NOMO-1 treated with DMSO at 0.1 percent for 48 hours (cell line): ENCODE results near the gene TWNK.

Source experiments
- DNase-seq: peaks from one replicate; lab custom pipeline; 2025; ENCODE audit not compliant: unreplicated experiment; lab: John Stamatoyannopoulos, UW

Gene TWNK

DNA sequence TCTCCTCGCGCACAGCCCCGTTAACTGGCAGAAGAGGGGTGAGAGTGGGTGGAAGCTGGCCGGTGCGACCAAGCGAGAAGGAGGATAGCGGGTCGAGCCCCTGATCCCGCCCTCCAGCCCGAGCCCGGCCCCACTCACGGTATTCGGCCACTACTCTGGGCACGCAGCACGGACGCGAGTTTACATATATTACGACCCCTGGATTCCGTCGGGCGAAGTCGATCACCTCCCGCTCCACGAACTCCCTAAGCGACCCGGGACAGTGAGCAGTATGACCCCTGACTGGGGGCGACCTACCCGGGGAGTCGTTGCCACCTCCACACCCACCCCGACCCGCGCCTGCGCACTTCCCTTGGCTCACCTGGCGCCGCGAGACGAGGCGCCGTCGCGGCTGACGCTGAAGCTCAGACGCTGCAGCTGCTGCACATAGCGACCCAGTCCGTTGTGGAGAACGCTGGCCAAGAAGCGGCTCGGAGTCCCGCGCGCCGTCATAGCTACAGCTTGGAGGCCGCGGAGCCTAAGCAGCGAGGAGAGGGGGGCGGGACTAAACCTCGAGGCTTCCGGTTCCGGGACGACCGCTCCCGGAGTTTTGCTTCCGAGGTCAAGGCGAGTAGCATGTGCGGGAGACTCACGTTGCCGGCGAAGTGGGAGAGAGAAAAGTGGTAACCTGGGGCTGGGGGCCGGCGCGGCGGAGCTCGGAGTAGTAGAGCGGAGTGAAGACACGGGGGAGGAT lies at the start of gene TWNK, which contains the start of gene MRPL43:
Gene TWNK (plus strand): TSS at position 592 of the 733 bp plus-strand sequence. CDS start 668 bp downstream, outside the sequence.
Gene MRPL43 (minus strand): TSS at position 546 of the 733 bp plus-strand sequence. CDS start 54 bp downstream, at position 492.
- peak; percentile 71 for DNase-seq

DNA sequence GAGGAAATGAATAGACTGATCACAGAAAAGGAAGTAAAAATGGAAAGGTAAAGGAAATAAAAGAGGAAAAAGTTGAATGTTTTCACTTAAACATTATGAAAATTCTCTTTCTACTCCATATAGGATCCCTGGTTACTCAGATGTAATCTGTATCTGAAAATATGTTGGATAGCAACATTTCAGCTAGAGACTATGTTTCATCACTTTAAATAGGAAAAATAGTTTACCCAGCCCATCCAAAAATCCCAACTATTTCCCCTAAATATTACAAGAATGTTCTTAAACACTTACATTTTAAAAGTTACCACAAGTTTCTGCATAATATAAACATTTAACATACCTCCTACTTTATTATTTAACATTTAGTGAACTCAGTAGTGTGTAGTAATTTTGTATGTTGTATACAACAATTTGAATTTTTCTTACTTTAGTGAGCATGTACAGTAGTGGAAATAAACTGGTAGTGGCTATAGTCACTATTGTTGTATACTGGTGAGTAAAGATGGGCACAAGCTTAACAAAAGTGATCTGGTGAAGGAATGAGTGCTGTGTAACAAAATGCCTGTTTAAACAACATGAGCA lies 47.5 kb upstream of the TWNK start:
- DNase-seq: no peak

DNA sequence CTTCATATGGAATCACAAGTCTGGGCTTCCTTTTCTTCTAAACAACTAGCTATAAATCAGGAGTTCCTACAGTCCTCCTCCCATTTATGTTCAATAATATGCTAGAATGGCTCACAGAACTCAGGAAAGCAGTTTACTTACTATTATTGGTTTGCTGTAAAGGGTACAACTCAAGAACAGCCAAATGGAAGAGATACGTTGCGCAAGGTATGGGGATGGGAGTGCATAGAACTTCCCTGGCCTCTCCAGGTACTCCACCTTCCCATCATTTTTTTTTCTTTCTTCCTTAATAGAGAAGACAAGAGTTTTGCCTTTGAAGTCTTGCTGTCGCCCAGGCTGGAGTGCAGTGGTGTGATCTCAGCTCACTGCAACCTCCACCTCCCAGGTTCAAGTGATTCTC lies 45.1 kb upstream of the TWNK start:
- DNase-seq: no peak

GRCh38 chr10:100943508-100943907 lies 43.8 kb upstream of the TWNK start:
- DNase-seq: no peak

DNA sequence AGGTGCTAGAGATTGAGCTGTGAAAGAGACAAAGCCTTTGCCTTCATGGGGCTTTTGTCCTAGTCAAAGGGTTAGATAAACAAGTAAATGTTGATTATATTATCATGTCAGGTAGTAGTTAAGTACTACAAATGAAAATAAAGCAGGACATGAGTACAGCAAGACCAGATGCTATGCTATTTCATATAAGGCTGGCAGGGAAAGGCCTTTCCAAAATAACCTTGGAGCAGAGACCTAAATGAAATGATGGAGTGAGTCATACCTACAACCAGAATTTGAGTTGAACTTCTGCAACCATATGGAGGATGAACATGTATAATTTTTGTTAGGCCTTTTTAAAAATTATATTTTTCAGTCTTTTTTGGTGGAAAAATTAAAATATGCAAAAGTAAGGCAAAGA lies 41.6 kb upstream of the TWNK start:
- DNase-seq: no peak

DNA sequence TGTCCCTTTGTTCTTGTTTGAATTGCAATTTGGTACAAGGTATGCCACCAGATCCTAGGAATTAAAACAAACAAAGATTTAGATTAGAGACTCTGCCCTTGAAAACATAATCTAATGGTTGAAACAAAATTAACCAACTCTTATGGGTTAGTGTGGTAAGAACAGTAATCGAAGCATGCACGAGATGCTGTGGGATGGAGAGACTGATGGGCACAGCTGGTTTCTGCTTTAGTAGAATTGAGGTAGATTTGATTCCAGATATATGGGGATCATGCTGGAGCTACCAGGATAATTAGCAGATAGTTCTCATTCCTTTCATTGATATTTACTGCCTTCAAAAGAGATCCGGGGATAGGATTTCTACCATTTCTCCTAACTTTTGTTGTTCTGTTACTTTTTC lies 38.4 kb upstream of the TWNK start:
- DNase-seq: no peak

GRCh38 chr10:100960251-100960650 lies 27.1 kb upstream of the TWNK start:
- no peak for DNase-seq

DNA sequence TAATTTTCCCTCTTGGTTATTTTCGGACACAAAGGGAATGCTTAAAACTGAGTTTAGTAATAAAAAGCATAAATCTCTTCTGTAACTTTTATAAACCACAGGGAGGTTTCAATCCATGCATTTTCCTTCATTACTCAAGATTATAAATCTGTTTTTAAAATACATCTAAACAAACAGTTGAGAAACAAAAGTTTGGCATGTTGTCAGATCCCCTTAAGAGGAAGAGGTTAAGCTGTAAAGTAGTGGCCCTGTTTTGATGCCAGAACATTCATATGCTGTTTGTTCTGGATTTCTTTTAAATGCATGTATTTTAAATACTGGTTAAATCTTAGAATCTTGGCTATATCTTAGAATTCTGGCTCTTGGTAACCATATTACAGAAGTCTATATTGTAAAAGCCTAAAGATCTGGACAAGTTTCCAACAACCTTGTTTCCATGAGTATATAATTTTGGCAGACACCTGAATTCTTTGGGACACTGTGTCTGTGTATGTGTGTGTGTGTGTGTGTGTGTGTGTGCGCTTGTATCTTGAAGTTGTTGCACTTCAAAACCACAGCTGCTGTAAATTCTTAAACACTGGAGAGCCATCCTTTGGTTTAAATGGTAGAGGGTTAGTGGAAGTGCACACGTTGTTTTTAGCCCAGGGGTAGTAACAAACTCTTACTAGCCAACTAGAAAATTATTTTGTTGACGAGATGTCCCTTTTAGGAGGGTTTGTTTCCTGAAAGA lies 24.8 kb upstream of the TWNK start:
- no peak for DNase-seq

GRCh38 chr10:100963826-100964225 lies 23.5 kb upstream of the TWNK start:
- DNase-seq: no peak

- DNase-seq: no peak
These were observed 21.5 kb upstream of the TWNK start for GRCh38 chr10:100965820-100966219.

DNA sequence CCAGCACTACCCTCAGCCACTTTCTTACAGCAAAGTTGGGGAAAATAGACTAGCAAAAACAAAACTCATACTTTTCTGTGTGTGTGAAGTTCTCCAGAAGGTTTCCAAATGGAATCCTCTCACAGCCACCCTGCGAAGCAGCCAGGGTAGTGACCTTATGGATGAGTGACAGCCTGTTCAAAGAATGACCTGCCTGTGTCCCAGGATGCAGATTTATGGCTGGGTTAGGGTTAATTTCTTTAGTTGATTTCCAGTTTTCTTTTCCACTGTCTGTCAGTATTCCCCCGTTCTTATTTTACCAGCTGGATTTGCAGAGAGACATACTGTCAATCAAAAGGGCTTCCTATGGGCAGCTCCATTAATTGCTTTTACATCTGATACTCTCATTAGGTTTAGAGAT lies 20.5 kb upstream of the TWNK start:
- DNase-seq: no peak

- no peak for DNase-seq
These were observed 20.0 kb upstream of the TWNK start for GRCh38 chr10:100967332-100967731.

GRCh38 chr10:100968062-100968736 lies 19.1 kb upstream of the TWNK start:
- no peak for DNase-seq

DNA sequence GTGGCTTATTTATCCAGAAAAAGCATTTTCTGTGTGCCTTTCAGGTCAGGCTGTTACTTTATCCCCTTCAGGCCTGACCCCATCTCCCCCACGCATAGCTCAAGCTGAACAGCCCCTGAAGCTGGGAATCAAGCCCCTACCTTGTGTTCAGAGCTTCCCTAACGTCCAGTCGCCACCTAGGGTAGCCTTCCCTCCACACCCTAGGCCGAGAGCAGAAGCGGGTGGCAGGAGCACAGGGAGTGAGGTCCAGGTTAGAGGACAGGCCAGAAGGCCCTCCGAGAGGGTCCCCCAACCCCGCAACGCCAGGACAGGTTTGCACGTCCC lies 18.5 kb upstream of the TWNK start:
- no peak for DNase-seq

DNA sequence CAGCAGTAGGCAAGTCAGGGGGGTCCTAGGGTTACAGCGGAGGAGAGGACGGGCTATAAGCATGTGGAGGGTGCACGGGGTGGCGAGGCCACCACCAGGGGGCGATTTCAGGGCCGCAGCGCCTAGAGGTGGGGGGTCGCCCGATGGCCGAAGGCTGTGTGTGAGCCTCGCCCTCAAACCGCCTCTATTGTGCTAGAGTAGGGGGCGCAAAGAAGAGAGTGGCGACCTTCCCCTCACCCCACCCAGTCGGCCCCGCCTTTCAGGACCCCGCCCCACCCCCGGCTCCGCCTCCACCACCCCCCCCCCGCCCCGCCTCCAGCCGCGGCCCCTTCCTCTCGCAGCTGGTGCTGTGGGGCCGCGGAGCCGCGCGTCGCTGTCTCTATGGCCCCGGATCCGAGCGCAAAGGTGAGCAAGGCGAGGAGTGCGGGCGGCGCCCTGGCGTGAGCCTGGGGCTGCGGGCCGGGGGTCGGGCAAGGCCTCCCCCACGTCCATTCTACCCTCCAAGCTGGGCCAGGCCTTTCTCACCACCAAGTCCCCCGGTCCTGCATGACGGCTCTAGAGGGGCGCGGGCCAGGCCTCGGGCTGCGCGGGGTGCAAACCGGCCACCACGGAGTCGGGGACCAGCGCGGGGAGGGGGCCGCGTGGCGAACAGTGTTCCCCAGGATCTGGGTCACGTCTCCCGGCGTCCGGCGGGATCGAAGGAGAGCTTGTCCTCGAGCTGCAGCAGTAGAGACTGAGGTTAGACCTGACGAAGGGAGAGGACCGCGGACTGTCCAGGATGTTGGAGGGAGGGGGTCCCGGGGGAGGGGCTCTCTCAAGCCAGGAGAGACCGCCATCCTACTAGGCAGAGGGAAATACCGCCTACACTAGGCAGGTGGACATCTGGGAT lies 17.9 kb upstream of the TWNK start, which contains the start of gene SEMA4G:
Gene SEMA4G (plus strand): TSS at position 318 of the 889 bp plus-strand sequence. CDS start 3,409 bp downstream, outside the sequence.
- DNase-seq: no peak

DNA sequence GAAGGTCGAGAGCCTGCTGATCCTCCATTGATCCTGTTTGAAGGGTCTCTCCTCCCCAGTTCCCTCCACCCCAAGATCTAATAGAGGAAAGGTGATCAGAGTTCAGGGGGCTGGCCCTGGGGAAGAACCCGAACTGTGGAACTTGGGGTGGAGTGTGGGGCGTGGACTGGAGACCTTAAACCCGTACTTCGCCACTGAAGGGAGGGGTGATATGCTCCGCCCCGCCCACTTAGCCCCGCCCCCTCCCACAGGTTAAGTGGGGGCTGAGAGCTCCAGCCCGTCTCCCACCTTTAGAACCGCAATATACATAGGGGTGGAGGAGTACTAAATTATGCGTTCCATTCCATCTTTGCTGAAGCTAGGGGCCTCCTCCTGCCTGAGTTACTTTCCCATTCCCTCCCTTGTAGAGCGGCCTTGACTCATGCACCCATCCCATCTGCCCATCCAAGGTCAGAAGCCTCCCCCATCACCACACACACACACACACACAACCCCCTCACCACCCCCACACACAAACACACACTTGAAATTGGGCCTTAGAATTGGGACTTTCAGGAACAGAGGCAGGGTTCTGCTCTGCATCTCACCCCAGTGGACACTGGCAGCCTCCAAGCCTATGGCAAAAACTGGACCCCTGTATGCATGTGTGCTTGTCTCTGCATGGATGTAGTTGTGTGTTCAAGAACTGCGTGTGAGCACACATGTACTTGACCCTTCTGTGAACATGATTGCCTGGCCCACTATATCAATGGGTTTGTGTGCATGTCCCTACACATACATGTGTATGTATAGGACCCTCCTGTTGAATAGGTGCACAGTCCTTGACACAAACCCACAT lies 17.0 kb upstream of the TWNK start:
- DNase-seq: no peak

GRCh38 chr10:100970914-100971811 lies 16.2 kb upstream of the TWNK start:
- no peak for DNase-seq

DNA sequence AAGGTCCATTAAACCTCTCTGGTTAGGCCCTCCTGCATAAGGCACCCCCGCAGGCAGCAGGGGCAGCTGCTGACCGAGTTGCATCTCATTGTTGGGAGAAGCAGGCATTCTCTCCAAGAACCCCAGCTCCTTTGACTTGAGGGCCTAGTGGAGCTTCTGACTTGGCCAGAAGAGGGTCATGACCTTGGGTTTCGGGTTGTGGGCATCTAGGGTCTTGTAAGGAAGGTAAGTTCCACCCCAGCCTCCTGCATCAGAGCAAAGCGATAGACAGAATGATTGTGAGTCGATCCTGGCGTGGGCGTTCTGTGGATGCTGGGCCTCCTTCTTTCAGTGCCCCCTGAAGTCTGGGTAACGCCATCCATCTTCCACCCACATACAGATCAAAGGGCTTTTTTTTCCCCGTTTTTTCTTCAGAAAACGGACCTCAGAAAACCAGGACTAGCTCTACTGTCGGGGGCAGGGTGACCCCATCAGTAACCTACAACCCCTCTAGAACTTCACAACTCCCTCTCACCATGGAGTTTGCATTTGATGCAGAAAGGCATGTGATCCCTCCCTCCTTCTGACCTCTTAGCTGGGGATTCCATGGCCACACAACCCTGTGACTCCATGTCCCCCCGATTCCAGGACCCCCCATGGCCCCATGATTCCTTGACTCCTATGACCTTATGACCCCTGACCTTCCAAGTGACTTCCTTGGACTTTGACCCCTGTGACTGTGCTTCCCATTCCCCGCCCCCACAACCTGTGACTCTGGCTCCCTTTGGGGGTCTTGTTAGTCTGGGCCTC lies 15.0 kb upstream of the TWNK start:
- DNase-seq: no peak
